Suprapubic skin (tissue), 3 donors: ENCODE results near the gene SHE.

Experiments used
- EP300 ChIP-seq: sonication (generic); formaldehyde crosslinking; IDR thresholded peaks from one replicate; pipeline ENCODE4 v1.6.1; 2017; ENCODE audit warnings: antibody characterized with exemption
- TF ChIP-seq, protein P1 (sequence below), 2 donors: fragments of 200-600 bp in 1 of 2; fragments of 450-650 bp in 1 of 2; sonication (generic) in 1 of 2; IDR thresholded peaks; one replicate each; pipeline ENCODE4 v1.5.1; 2016 to 2019; ENCODE audit warnings: antibody characterized with exemption in 2 of 2, mild to moderate bottlenecking in 1 of 2, moderate library complexity in 1 of 2

DNA sequence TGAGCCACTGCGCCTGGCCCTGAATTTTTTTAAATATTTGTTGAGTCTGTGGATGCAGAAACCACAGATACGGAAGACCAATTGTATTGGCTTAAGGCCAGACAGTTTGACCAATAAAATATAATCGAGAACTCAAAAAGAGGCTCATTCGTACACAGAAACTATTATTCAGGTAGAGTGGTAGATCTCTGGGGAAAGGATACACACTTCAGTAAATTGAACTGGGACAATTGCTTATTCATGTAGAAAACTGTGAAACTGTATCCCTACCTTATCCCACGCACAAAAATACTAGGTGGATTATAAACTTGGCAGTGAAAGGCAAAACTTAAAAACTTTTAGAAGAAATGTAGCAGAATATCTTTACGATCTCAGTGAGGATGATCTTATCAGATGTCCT lies 25.0 kb upstream of the SHE start:
- TF ChIP-seq EP300, result no peak
- TF ChIP-seq, protein P1, sequence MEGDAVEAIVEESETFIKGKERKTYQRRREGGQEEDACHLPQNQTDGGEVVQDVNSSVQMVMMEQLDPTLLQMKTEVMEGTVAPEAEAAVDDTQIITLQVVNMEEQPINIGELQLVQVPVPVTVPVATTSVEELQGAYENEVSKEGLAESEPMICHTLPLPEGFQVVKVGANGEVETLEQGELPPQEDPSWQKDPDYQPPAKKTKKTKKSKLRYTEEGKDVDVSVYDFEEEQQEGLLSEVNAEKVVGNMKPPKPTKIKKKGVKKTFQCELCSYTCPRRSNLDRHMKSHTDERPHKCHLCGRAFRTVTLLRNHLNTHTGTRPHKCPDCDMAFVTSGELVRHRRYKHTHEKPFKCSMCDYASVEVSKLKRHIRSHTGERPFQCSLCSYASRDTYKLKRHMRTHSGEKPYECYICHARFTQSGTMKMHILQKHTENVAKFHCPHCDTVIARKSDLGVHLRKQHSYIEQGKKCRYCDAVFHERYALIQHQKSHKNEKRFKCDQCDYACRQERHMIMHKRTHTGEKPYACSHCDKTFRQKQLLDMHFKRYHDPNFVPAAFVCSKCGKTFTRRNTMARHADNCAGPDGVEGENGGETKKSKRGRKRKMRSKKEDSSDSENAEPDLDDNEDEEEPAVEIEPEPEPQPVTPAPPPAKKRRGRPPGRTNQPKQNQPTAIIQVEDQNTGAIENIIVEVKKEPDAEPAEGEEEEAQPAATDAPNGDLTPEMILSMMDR (IDR thresholded peaks at IDR 0.05), result no peak
